GM19351 (cell line): ENCODE results near the gene UTS2.

Experiments
- ATAC-seq: cut with Tn5 transposase; IDR thresholded peaks from one replicate; pipeline ENCODE4 v1.9.1; 2021; ENCODE audit warnings: mild to moderate bottlenecking, moderate library complexity; ENCODE audit not compliant: unreplicated experiment

Gene UTS2

GRCh38 chr1:7863756-7864328 is 11.0 kb upstream of the UTS2 start:
- ATAC-seq: no peak

- no peak for ATAC-seq
Measured at GRCh38 chr1:7862211-7863060, 9.6 kb upstream of the UTS2 start.

DNA sequence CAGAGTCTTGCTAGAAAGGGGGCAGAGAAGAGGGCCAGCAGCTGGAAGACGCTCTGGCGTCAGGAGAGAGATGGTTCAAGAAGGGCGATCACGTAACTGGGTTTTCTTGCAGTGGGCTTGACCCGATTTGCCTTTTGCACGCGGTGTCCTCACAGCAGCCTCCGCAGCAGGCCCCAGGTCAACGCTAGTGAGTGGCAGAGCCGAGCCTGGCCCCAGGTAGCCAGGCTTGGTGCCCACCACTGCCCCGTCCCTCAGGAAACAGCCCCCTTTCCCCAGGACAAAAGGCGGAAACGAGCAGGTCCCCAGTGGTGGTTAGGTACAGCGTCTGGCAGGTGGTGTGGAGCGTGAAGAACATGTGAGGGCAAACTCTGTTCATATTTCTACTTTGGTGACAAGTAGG is 8.6 kb upstream of the UTS2 start:
- no peak for ATAC-seq

- no peak for ATAC-seq
Measured at GRCh38 chr1:7860130-7860529, 7.3 kb upstream of the UTS2 start.

- no peak for ATAC-seq
Measured at GRCh38 chr1:7859406-7859805, 6.5 kb upstream of the UTS2 start.

DNA sequence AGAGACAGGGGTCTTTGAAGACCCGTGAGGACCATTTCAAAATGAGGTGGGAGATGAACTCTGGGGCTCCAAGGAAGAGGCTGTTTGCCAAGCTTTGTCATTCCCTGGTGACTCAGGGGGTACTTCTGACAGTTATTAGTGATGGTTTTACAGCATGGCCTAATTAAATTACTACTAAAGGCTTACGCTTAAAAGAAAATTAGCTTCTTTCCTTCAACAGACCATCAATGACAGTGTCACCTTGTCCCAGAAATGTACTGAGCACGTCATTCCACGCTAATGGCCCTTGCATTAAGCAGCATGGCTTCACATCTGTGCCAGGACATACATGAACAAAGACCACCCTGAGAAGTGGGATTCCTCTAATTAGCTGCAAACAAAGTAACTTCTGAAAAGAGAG is 5.1 kb upstream of the UTS2 start:
- no peak for ATAC-seq

- ATAC-seq: no peak
Measured at GRCh38 chr1:7857000-7857399, 4.1 kb upstream of the UTS2 start.

DNA sequence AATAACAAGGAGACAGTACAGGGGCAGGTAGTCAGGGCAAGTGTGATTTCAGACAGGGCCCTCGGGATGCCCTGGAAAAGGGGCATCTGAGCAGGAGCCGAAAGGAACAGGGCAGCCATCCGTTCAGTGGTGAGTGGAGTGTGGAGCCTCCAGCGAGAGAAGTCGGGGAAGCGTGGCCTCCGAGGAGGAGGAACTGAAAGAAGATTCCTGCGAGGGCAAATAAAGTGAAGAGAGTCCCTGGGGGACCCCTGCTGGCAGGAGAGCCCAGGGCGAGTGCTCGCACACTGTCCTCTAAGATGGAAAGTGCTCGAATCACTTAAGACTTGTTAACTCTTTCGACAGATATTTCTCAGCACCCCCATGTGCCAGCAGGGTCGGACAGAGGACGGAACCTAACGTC is 3.5 kb upstream of the UTS2 start:
- no peak for ATAC-seq

DNA sequence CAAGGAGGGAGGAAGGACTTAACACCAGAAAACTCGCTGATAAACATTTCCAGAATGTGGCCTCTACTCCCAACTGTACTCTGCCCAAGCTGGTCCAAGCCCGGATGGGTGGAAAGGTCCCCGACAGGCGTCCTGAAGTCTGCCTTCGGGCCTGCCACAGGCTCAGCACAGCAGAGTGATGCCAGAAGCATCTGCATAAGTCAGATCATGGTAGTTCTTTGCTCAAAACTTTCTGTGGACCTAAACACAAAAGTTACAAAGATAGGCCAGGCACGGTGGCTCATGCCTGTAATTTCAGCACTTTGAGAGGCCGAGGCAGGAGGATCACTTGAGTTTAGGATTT is 790 bp upstream of the UTS2 start:
- no peak for ATAC-seq

DNA sequence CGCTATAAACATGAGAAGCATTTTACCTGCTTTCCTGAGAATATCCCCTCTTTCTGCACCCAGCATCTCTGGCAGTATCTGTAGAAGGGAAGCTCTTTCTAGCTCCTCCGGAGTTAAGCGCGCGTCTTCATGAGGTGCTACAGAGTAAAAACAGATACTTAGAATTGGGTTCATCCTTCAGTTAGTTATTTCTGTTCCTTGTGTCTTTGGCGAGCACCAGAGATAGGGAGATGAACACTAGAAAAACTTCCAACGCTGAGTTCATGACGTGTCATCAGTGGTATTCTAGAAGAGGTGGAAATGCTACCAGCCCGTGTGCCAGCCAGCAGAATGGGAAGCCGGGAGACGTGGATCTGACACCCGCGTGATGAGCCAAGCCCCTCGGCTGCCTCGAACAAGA is 2.1 kb downstream of the UTS2 start:
- ATAC-seq: no peak

- no peak for ATAC-seq
Measured at GRCh38 chr1:7847599-7847998, 5.3 kb downstream of the UTS2 start.

DNA sequence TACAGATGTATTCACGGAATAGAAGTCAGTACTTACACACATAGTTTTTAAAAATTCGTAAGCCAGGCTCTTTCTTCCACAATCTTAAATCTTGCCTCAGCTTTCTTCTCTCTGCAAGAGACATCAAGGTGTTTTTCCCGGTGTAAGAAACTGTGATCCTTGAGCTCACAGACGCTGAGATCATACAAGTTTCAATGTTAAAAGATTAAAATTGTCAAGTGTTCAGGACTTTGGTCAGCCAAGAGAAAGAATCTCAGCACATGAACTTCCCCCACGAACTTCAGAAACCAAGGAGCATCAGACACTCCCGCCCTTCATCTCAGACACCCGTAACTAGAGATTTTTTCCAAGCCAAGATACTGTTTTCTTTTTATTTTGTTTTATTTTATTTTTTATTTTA is 6.2 kb downstream of the UTS2 start:
- no peak for ATAC-seq

GRCh38 chr1:7845761-7846160 is 7.1 kb downstream of the UTS2 start:
- no peak for ATAC-seq

GRCh38 chr1:7842517-7842916 is 10.3 kb downstream of the UTS2 start:
- no peak for ATAC-seq

DNA sequence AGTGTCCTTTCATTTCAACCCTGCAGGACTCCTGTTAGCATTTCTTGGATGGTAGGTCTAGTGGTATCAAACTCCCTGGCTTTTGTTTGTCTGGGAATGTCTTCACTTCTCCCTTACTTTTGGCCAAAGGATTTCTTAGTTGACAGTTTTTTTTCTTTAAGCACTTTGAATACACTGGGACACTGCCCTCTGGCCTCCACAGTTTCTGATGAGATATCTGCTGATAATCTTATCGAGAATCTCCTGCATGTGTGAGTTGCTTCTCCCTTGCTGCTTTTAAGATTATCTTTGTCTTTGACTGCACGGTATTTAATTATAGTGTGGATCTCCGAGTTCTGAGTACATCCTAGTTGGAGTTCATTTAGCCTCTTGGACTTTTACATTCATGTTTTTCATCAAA is 13.3 kb downstream of the UTS2 start:
- no peak for ATAC-seq

- no peak for ATAC-seq
Measured at GRCh38 chr1:7838714-7839113, 14.2 kb downstream of the UTS2 start.

- no peak for ATAC-seq
Measured at GRCh38 chr1:7833035-7833434, 19.8 kb downstream of the UTS2 start.

GRCh38 chr1:7831458-7831857 is 21.4 kb downstream of the UTS2 start:
- no peak for ATAC-seq

DNA sequence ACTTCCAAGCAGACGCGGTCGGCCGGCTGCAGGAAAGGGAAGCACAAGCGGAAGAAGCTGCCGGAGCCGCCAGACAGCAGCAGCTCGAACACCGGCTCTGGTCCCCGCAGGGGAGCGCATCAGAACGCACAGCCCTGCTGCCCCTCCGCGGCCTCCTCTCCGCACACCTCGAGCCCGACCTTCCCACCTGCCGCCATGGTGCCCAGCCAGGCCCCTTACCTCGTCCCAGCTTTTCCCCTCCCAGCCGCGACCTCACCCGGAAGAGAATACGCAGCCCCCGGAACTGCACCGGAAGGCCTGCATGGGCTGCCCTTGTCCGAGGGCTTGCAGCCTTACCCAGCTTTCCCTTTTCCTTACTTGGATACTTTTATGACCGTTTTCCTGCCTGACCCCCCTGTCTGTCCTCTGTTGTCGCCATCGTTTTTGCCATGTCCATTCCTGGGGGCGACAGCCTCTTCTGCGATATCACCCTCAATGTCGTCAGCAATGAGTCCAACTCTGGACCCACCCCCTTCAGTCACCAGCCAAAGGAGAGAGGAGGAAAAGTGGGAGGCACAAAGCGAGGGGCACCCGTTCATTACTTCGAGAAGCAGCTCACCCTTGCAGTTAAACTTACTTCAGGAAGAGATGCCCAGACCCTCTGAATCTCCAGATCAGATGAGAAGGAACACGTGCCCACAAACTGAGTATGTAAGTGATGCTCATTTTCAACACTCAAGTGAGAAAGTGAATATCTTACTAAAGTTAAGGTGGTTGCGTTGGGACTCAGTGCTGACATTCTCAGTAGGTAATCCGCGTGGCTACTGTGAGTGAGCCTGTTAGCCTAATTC is 25.5 kb downstream of the UTS2 start:
- ATAC-seq: no peak

GRCh38 chr1:7826363-7826762 is 26.5 kb downstream of the UTS2 start:
- no peak for ATAC-seq

DNA sequence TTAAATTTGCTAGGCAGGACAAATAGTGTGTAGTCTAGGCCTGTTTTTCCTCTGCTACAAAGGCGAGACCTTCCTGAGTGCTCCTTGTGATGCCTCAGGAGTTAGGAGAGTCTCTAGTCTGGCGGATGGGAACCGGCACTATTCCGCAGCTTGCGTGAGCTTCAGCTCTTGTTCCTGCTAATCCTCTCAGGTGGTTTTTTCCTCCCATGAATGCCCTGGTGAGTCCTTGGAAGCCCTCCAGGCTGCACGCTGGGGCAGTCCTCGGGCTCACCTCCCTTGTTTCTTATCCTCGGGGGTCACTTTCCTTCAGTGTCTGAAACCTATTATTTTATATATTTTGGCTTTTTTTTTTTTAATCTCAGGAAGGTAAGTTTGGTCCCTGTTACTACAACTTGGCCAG is 28.2 kb downstream of the UTS2 start:
- ATAC-seq: no peak

- no peak for ATAC-seq
Measured at GRCh38 chr1:7821282-7821681, 31.6 kb downstream of the UTS2 start.
